Hepatocyte (in vitro differentiated cells): ENCODE data around the gene RCAN2. TPM values are rescaled to one million over a fixed set of nuclear protein-coding genes. Genes with fewer than 3 reads are reported as not detected.
A peak's percentile ranks its signal among the peaks of the same experiment; 100 is the strongest.

ENCODE experiments used
- DNase-seq: peaks from one replicate; pipeline ENCODE4 v3.0.0-alpha.2; 2016; ENCODE audit warnings: low spot score
- H2AFZ ChIP-seq: fragments of 200-600 bp; sonication (generic); 2 replicates; pipeline ENCODE4 v1.6.0; 2016; ENCODE audit warnings: antibody characterized with exemption, mild to moderate bottlenecking
- H3K27ac ChIP-seq: fragments of 200-600 bp; sonication (generic); 2 replicates; pipeline ENCODE4 v1.5.1; 2016; ENCODE audit warnings: mild to moderate bottlenecking
- H3K27me3 ChIP-seq: fragments of 200-600 bp; sonication (generic); 2 replicates; pipeline ENCODE4 v1.6.1; 2016
- H3K36me3 ChIP-seq: fragments of 200-600 bp; sonication (generic); replicated peaks from 2 replicates; pipeline ENCODE4 v1.5.1; 2016; ENCODE audit warnings: low read depth; ENCODE audit not compliant: insufficient read depth
- H3K4me1 ChIP-seq: fragments of 200-600 bp; sonication (generic); 2 replicates; pipeline ENCODE4 v1.5.1; 2016; ENCODE audit warnings: mild to moderate bottlenecking, moderate library complexity; ENCODE audit not compliant: insufficient read depth
- H3K4me2 ChIP-seq: fragments of 200-600 bp; sonication (generic); 2 replicates; pipeline ENCODE4 v1.6.0; 2016
- H3K4me3 ChIP-seq: fragments of 200-600 bp; sonication (generic); 2 replicates; pipeline ENCODE4 v1.5.1; 2016; ENCODE audit warnings: mild to moderate bottlenecking
- H3K79me2 ChIP-seq: fragments of 200-600 bp; sonication (generic); 2 replicates; pipeline ENCODE4 v1.6.0; 2017; ENCODE audit warnings: mild to moderate bottlenecking
- H3K9me2 ChIP-seq: fragments of 200-600 bp; sonication (generic); replicated peaks from 2 replicates; pipeline ENCODE4 v1.6.0; 2017; ENCODE audit warnings: mild to moderate bottlenecking; ENCODE audit not compliant: insufficient read depth
- H3K9me3 ChIP-seq: fragments of 200-600 bp; sonication (generic); 2 replicates; pipeline ENCODE4 v1.5.1; 2016; ENCODE audit warnings: low read depth, mild to moderate bottlenecking
- H4K20me1 ChIP-seq: fragments of 200-600 bp; sonication (generic); 2 replicates; pipeline ENCODE4 v1.6.0; 2016; ENCODE audit warnings: mild to moderate bottlenecking; ENCODE audit not compliant: insufficient read depth, poor library complexity, severe bottlenecking
- EZH2 ChIP-seq: fragments of 200-600 bp; sonication (generic); IDR thresholded peaks from 2 replicates; pipeline ENCODE4 v1.6.1; 2016; ENCODE audit warnings: antibody characterized with exemption, mild to moderate bottlenecking, borderline replicate concordance
- EZH2phosphoT487 ChIP-seq: fragments of 200-600 bp; sonication (generic); IDR thresholded peaks from one replicate; pipeline ENCODE4 v1.6.1; 2018; ENCODE audit warnings: antibody characterized with exemption, mild to moderate bottlenecking, low read depth, moderate library complexity; ENCODE audit not compliant: unreplicated experiment, severe bottlenecking
- WGBS: methylation state at CpG from one replicate; pipeline ENCODE4 v1.1.6; 2016; ENCODE audit warnings: low lambda C conversion rate; ENCODE audit errors: missing lambda C conversion rate; 5-methylcytosine and 5-hydroxymethylcytosine counted together
- polyA plus RNA-seq: library from polyadenylated mRNA; unstranded; fragments of >200 nt; fragmentation: Nextera tagmentation; extraction: Ambion mirVana; gene quantifications from 2 replicates; pipeline ENCODE4 v1.2.1, GENCODE V29; 2016
- total RNA-seq: library from RNA; depleted of rRNA; stranded (reverse); fragments of >200 nt; gene quantifications from 2 replicates; pipeline ENCODE4 v1.2.3, GENCODE V29; 2014
- TF ChIP-seq, protein P1 (sequence below): fragments of 200-600 bp; sonication (generic); IDR thresholded peaks from 2 replicates; pipeline ENCODE4 v1.5.1; 2016; ENCODE audit warnings: antibody characterized with exemption, mild to moderate bottlenecking; ENCODE audit not compliant: poor library complexity

The RCAN2 gene
- total and polyA plus RNA-seq, 2 experiments from 2014 or later: 5.0 to 6.6 TPM

DNA sequence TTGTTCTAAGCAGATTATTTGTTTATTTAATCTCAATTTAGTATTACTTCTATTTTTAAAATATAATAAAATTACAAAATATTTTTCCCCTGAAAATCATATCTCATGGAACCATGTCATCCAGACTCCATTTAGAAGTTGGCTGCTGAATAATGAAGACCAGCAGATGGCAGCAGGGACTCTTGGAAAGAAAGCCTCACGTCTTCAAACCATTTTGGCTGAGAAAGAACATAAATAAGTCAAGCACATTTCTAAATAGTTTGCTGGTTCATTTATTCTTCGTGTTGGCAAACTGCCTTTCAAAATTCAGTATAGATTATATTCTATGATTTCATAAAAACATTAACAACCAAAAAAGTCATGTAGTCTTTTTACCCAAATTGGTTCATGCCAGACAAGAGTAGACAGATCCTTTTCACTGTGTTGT, 71.7 kb downstream of the RCAN2 start:
- DNase-seq: peak; percentile 80
- Histone ChIP-seq H2AFZ (no peak overlapping the region), H3K9me3 (no peaks in the 10 kb centered on the region), H3K4me1 (no peaks in the 10 kb centered on the region), H3K27ac (no peak overlapping the region), H3K79me2 (no peaks in the 10 kb centered on the region), H3K9me2 (no peaks in the 10 kb centered on the region), H4K20me1 (no peaks in the 10 kb centered on the region), H3K4me2 (no peak overlapping the region), H3K27me3 (no peaks in the 10 kb centered on the region), H3K36me3 (no peaks in the 10 kb centered on the region), H3K4me3 (no peak overlapping the region)
- no peak for TF ChIP-seq EZH2phosphoT487
- TF ChIP-seq, protein P1, sequence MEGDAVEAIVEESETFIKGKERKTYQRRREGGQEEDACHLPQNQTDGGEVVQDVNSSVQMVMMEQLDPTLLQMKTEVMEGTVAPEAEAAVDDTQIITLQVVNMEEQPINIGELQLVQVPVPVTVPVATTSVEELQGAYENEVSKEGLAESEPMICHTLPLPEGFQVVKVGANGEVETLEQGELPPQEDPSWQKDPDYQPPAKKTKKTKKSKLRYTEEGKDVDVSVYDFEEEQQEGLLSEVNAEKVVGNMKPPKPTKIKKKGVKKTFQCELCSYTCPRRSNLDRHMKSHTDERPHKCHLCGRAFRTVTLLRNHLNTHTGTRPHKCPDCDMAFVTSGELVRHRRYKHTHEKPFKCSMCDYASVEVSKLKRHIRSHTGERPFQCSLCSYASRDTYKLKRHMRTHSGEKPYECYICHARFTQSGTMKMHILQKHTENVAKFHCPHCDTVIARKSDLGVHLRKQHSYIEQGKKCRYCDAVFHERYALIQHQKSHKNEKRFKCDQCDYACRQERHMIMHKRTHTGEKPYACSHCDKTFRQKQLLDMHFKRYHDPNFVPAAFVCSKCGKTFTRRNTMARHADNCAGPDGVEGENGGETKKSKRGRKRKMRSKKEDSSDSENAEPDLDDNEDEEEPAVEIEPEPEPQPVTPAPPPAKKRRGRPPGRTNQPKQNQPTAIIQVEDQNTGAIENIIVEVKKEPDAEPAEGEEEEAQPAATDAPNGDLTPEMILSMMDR: peak; percentile 95
- 3% methylated on average over 2 of the region's 2 CpGs for WGBS

DNA sequence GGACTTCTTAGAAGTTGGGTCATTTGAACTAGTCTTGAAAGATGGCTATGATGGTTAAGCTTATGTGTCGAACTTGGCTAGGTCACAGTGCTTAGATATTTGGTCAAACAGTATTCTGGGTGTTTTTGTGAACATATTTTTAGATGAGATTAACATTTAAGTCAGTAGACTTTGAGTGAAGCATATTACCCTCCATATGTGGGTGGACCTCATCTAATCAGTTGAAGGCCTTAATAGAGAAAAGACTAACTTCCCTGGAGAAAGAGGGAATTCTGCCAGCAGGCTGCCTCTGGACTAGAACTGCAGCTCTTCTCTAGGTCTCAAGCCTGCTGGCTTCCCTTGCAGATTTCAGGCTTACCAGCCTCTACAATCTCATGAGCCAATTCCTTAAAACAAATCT, 76.9 kb downstream of the RCAN2 start:
- H3K4me1 ChIP-seq: no peaks in the 10 kb centered on the region
- no peaks in the 10 kb centered on the region for H4K20me1 ChIP-seq
- no peak overlapping the region for H2AFZ ChIP-seq
- DNase-seq: no peak
- TF ChIP-seq, protein P1: no peak
- TF ChIP-seq EZH2phosphoT487 (no peak), EZH2 (no peak)
- no peaks in the 10 kb centered on the region for H3K9me3 ChIP-seq
- no peak overlapping the region for H3K4me2 ChIP-seq
- H3K36me3 ChIP-seq: no peaks in the 10 kb centered on the region
- no peak overlapping the region for H3K27ac ChIP-seq
- no peaks in the 10 kb centered on the region for H3K9me2 ChIP-seq
- H3K79me2 ChIP-seq: no peaks in the 10 kb centered on the region
- H3K27me3 ChIP-seq: no peaks in the 10 kb centered on the region
- 90% methylated on average over 1 of the region's 1 CpG for WGBS
- H3K4me3 ChIP-seq: no peak overlapping the region

DNA sequence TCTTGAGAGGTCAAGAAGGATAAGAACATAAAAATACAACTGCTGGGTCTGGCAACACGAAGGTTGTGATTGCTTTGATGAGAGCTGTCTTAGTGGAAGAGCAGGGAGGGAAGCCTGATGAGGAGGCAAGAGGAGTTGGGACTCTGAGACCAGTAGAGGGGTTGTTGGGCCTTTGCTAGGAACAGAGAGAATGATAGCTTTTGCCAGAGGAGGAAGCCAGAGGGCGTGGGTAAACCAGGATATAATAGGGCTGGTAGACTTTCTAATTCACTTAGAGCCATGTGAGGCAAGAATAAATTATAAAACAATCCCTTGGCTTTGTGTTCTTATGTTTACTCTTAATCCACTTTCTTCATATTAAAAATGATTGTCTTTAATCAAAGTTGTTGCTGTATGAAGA, 78.6 kb downstream of the RCAN2 start:
- Histone ChIP-seq H3K9me3 (no peaks in the 10 kb centered on the region), H3K9me2 (no peaks in the 10 kb centered on the region), H4K20me1 (no peaks in the 10 kb centered on the region), H3K36me3 (no peaks in the 10 kb centered on the region), H3K4me1 (no peaks in the 10 kb centered on the region), H2AFZ (no peak overlapping the region), H3K4me2 (no peak overlapping the region), H3K79me2 (no peaks in the 10 kb centered on the region), H3K4me3 (no peak overlapping the region), H3K27ac (no peak overlapping the region), H3K27me3 (no peaks in the 10 kb centered on the region)
- DNase-seq: no peak
- 78% methylated on average over 2 of the region's 2 CpGs for WGBS
- TF ChIP-seq EZH2 (no peak), EZH2phosphoT487 (no peak)
- TF ChIP-seq, protein P1: no peak
